ENCODE data around the gene KLHL17. TPM values are rescaled to one million over a fixed set of nuclear protein-coding genes. Genes with fewer than 3 reads are reported as not detected.

Gene KLHL17
- polyA plus RNA-seq, 1 donor (not counting 4 experiments of a cell fraction or from before 2014, with no cell fraction given), result 6.5 TPM

- H4K20me1 ChIP-seq (ENCODE audit: control insufficient read depth, extremely low read depth, insufficient read depth, low read length), result no peaks in the 10 kb centered on the region
- H3K4me2 ChIP-seq (ENCODE audit: control insufficient read depth, extremely low read depth, insufficient read depth, low read depth, low read length), result no peak overlapping the region
- FAIRE-seq (no peak), DNase-seq (ENCODE audit: low read depth, low spot score) (no peak)
- H3K27me3 ChIP-seq (ENCODE audit: control insufficient read depth, extremely low read depth, insufficient read depth, low read length), result peaks cover 79% of the 10 kb centered on the region
- no peaks in the 10 kb centered on the region for H3K79me2 ChIP-seq (ENCODE audit: control insufficient read depth, insufficient read depth, low read length)
- dilution Hi-C loops (cut with MboI; ENCODE audit: extremely low pct_ligation_motif_present, low sequenced_read_pairs), result no loop called here
- H3K9me1 ChIP-seq (ENCODE audit: control insufficient read depth, extremely low read depth, insufficient read depth, low read length), result no peaks in the 10 kb centered on the region
- H3K9me3 ChIP-seq (ENCODE audit: control insufficient read depth, low read depth, low read length), result no peaks in the 10 kb centered on the region
- H3K27ac ChIP-seq (ENCODE audit: control insufficient read depth, insufficient read depth, low read length), result no peak overlapping the region
- H2AFZ ChIP-seq (ENCODE audit: control insufficient read depth, low read length), result no peak overlapping the region
- no peak overlapping the region for H3K4me3 ChIP-seq (ENCODE audit: control insufficient read depth in 2 of 3, extremely low read depth in 1 of 3, insufficient read depth in 2 of 3, low read depth in 1 of 3, low read length in 3 of 3)
- H3K9ac ChIP-seq (ENCODE audit: control insufficient read depth, extremely low read depth, insufficient read depth, low read length), result no peak overlapping the region
- peaks cover 11% of the 10 kb centered on the region for H3K4me1 ChIP-seq (ENCODE audit: control insufficient read depth, extremely low read depth, insufficient read depth, low read length)
- no peaks in the 10 kb centered on the region for H3K36me3 ChIP-seq (ENCODE audit: control insufficient read depth in 2 of 2, extremely low read depth in 1 of 2, insufficient read depth in 2 of 2, low read length in 2 of 2)
- TF ChIP-seq EZH2 (IDR thresholded peaks at IDR 0.05; ENCODE audit: low read length), result no peak
- TF ChIP-seq CTCF (optimal IDR thresholded peaks at IDR 0.05 in 1 of 3, IDR thresholded peaks at IDR 0.05 in 1 of 3, conservative IDR thresholded peaks at IDR 0.05 in 1 of 3; ENCODE audit: extremely low read depth in 1 of 3, insufficient read depth in 2 of 3, low read length in 3 of 3), result peak; percentile 58 to 92 (median 78)
Measured at GRCh38 chr1:938088-938683, 22.2 kb upstream of the KLHL17 start.

GRCh38 chr1:938711-939489, 21.5 kb upstream of the KLHL17 start:
- H3K9me1 ChIP-seq (ENCODE audit: control insufficient read depth, extremely low read depth, insufficient read depth, low read length), result no peaks in the 10 kb centered on the region
- no peak overlapping the region for H2AFZ ChIP-seq (ENCODE audit: control insufficient read depth, low read length)
- H3K4me2 ChIP-seq (ENCODE audit: control insufficient read depth, extremely low read depth, insufficient read depth, low read depth, low read length), result no peak overlapping the region
- peaks cover 11% of the 10 kb centered on the region for H3K4me1 ChIP-seq (ENCODE audit: control insufficient read depth, extremely low read depth, insufficient read depth, low read length)
- no peaks in the 10 kb centered on the region for H4K20me1 ChIP-seq (ENCODE audit: control insufficient read depth, extremely low read depth, insufficient read depth, low read length)
- FAIRE-seq (no peak), DNase-seq (ENCODE audit: low read depth, low spot score) (no peak)
- H3K27me3 ChIP-seq (ENCODE audit: control insufficient read depth, extremely low read depth, insufficient read depth, low read length), result peaks cover 76% of the 10 kb centered on the region
- H3K27ac ChIP-seq (ENCODE audit: control insufficient read depth, insufficient read depth, low read length), result no peak overlapping the region
- H3K79me2 ChIP-seq (ENCODE audit: control insufficient read depth, insufficient read depth, low read length), result no peaks in the 10 kb centered on the region
- no peak for TF ChIP-seq EZH2 (IDR thresholded peaks at IDR 0.05; ENCODE audit: low read length)
- peak in 1 of 3 experiments; percentile 19 for TF ChIP-seq CTCF (optimal IDR thresholded peaks at IDR 0.05 in 1 of 3, IDR thresholded peaks at IDR 0.05 in 1 of 3, conservative IDR thresholded peaks at IDR 0.05 in 1 of 3; ENCODE audit: extremely low read depth in 1 of 3, insufficient read depth in 2 of 3, low read length in 3 of 3)
- H3K4me3 ChIP-seq (ENCODE audit: control insufficient read depth in 2 of 3, extremely low read depth in 1 of 3, insufficient read depth in 2 of 3, low read depth in 1 of 3, low read length in 3 of 3), result no peak overlapping the region
- no peak overlapping the region for H3K9ac ChIP-seq (ENCODE audit: control insufficient read depth, extremely low read depth, insufficient read depth, low read length)
- no peaks in the 10 kb centered on the region for H3K9me3 ChIP-seq (ENCODE audit: control insufficient read depth, low read depth, low read length)
- no peaks in the 10 kb centered on the region for H3K36me3 ChIP-seq (ENCODE audit: control insufficient read depth in 2 of 2, extremely low read depth in 1 of 2, insufficient read depth in 2 of 2, low read length in 2 of 2)
- dilution Hi-C loops (cut with MboI; ENCODE audit: extremely low pct_ligation_motif_present, low sequenced_read_pairs), result no loop called here
